Heart right ventricle (tissue), 16 donors: ENCODE data around the gene PRKAR2B. TPM values are rescaled to one million over a fixed set of nuclear protein-coding genes. Genes with fewer than 3 reads are reported as not detected.

ENCODE experiments used
- ATAC-seq, 8 donors: fragments of 200-7000 bp; cut with Tn5 transposase; one replicate each; pipeline ENCODE4 v1.9.1; 2020; ENCODE audit warnings: mild to moderate bottlenecking in 8 of 8, moderate library complexity in 8 of 8, moderate number of reproducible peaks in 1 of 8
- DNase-seq, 2 donors: peaks; one replicate each; pipeline ENCODE4 v3.0.0-alpha.2; 2020
- H3K27ac ChIP-seq, 10 donors: fragments of 200-600 bp; sonication (generic) in 2 of 10; one replicate each; pipeline versions ENCODE4 v1.5.0 to v1.8.0; 2020 to 2022; ENCODE audit warnings: mild to moderate bottlenecking in 3 of 10
- H3K27me3 ChIP-seq, 7 donors: fragments of 200-600 bp; one replicate each; pipeline ENCODE4 v1.8.0; 2021 to 2022; ENCODE audit warnings: mild to moderate bottlenecking in 2 of 7
- H3K36me3 ChIP-seq, 9 donors: fragments of 200-600 bp; sonication (generic) in 1 of 9; one replicate each; pipeline versions ENCODE4 v1.5.0 to v1.8.0; 2020 to 2022; ENCODE audit warnings: mild to moderate bottlenecking in 2 of 9
- H3K4me1 ChIP-seq, 9 donors: fragments of 200-600 bp; sonication (generic) in 1 of 9; one replicate each; pipeline versions ENCODE4 v1.5.0 to v1.8.0; 2020 to 2022; ENCODE audit warnings: mild to moderate bottlenecking in 4 of 9
- H3K4me3 ChIP-seq, 10 donors: fragments of 200-600 bp; sonication (generic) in 2 of 10; one replicate each; pipeline versions ENCODE4 v1.5.0 to v1.8.0; 2020 to 2022; ENCODE audit warnings: mild to moderate bottlenecking in 7 of 10, moderate library complexity in 2 of 10
- H3K9me3 ChIP-seq, 11 donors: fragments of 200-600 bp in 10 of 11; sonication (generic) in 2 of 11; one replicate each; pipeline versions ENCODE4 v1.5.0 to v1.8.0; 2013 to 2022; ENCODE audit warnings: mild to moderate bottlenecking in 2 of 11, control low read depth in 1 of 11, moderate library complexity in 1 of 11
- CTCF ChIP-seq, 9 donors: fragments of 200-600 bp; sonication (generic) in 2 of 9; IDR thresholded peaks; one replicate each; pipeline versions ENCODE4 v1.5.0 to v1.8.0; 2021 to 2022; ENCODE audit warnings: antibody characterized with exemption in 9 of 9, mild to moderate bottlenecking in 5 of 9, moderate library complexity in 1 of 9
- WGBS, 2 donors: extraction: QIAGEN DNeasy Blood & Tissue Kit; methylation state at CpG; one replicate each; pipeline ENCODE4 v1.1.7; 2013; ENCODE audit warnings: inconsistent platforms in 1 of 2; 5-methylcytosine and 5-hydroxymethylcytosine counted together
- intact Hi-C, 10 donors: fragments of 100-400 bp; cut with DNase I; formaldehyde crosslinking; loops; one replicate each; pipeline versions ENCODE4 v1.11.1 to v1.14.2; 2022
- polyA plus RNA-seq, 2 donors: library from polyadenylated mRNA; stranded (reverse); fragments of 200-250 nt; gene quantifications; one replicate each; pipeline ENCODE4 v1.2.3, GENCODE V29; 2013
- total RNA-seq, 10 donors: library from RNA; stranded (reverse); fragmentation: NEBNext Ultra II Directional in 3 of 10; extraction: Animal tissue kit (Norgen Biotek cat#: 25700) in 3 of 10; gene quantifications; one replicate each; pipeline versions ENCODE4 v1.2.1 to v1.2.4, GENCODE V29; 2021 to 2023
- donor health status: Arrhythmogenic right ventricular cardiomyopathy.
- donor health status: ischemic (EF 13 %, LVEDD 7.1; RV severe dilation, severe dysfunction).
- donor health status: healthy with polysubstance abuse.
- donor health status: DM: no; HTN: yes; CAD: no.
- donor health status: DM: no; HTN: no; CAD: no.
- donor health status: ischemic (EF 25% LVEDD 6.9; RV normal size, moderate dysfunction).
- donor health status: ischemic (EF 25% LVEDD 5.7; RV mildly dilated, moderate dysfunction).
- donor health status: healthy.
- donor health status: DM: yes; HTN: yes; CAD: no.
- donor health status: Ischemic cardiomyopathy.
- donor health status: ischemic (EF 35%, LVEDD 5.7; RV mildly dilated, moderate dysfunction).
- donor health status: nonischemic (EF 11% LVEDD 7.7; RV severe dilation, severe dysfunction).
- donor health status: DM: yes; HTN: yes; CAD: no.
- donor health status: PGD.
- donor health status: ischemic (EF 29% LVEDD 5.4; RV normal size, mild dysfunction).
- donor health status: nonischemic (EF 23%, LVEDD 6.1; RV moderate dilation, normal function).

Gene PRKAR2B
- total and polyA plus RNA-seq, 12 donors: 5.4 to 42.5 (median 24.6) TPM

GRCh38 chr7:107179326-107180164 lies 135.0 kb downstream of the PRKAR2B start:
- peak overlapping the region in 2 of 10 donors; percentile 15 to 24 for H3K27ac ChIP-seq
- no peaks in the 10 kb centered on the region for H3K27me3 ChIP-seq
- H3K36me3 ChIP-seq: peaks cover 0 to 62% (median 28%) of the 10 kb centered on the region in 9 donors
- no peaks in the 10 kb centered on the region for H3K9me3 ChIP-seq
- peaks cover 0 to 85% (median 53%) of the 10 kb centered on the region in 9 donors for H3K4me1 ChIP-seq
- TF ChIP-seq CTCF (IDR thresholded peaks at IDR 0.05): no peak
- H3K4me3 ChIP-seq: no peak overlapping the region
- ATAC-seq (peak in 1 of 8 donors; percentile 39), DNase-seq (no peak)
- intact Hi-C loops: loop anchor here in 1 of 10 donors (2.0 kb wide), 1 partner anchor 19 kb away; no protein-coding TSS in a partner anchor
- WGBS, 2 donors: 86 to 87% methylated on average over 14 of the region's 14 CpGs

GRCh38 chr7:107180378-107180777 lies 135.9 kb downstream of the PRKAR2B start:
- H3K36me3 ChIP-seq: peaks cover 0 to 71% (median 28%) of the 10 kb centered on the region in 9 donors
- no peaks in the 10 kb centered on the region for H3K27me3 ChIP-seq
- H3K9me3 ChIP-seq: no peaks in the 10 kb centered on the region
- peak overlapping the region in 3 of 10 donors; percentile 6 to 36 (median 15) for H3K27ac ChIP-seq
- intact Hi-C loops: no loop called here
- H3K4me3 ChIP-seq: no peak overlapping the region
- 51 to 72% methylated on average over 1 of the region's 1 CpG for WGBS, 2 donors
- ATAC-seq: peak in 5 of 8 donors; percentile 32 to 66 (median 46)
- no peak for TF ChIP-seq CTCF (IDR thresholded peaks at IDR 0.05)
- no peak for DNase-seq
- peaks cover 0 to 77% (median 45%) of the 10 kb centered on the region in 9 donors for H3K4me1 ChIP-seq

DNA sequence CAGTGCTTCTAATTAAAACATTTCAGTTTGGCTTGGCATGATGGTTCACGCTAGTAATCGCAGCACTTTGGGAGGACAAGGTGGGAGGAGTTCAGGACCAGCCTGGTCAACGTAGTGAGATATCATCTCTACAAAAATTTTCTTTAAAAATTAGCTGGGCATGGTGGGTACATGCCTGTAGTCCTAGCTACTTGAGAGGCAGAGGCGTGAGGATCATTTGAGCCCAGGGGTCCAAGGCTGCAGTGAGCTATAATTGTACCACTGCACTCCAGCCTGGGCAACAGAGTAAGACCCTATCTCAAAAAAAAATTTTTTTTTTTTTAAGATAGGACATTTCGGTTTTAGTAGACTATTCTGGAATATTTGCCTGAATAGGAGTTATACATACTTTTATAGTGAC lies 136.7 kb downstream of the PRKAR2B start:
- Histone ChIP-seq H3K9me3 (no peaks in the 10 kb centered on the region), H3K4me3 (no peak overlapping the region), H3K4me1 (peaks cover 0 to 71% (median 44%) of the 10 kb centered on the region in 9 donors), H3K27ac (peak overlapping the region in 2 of 10 donors; percentile 15 to 36), H3K27me3 (no peaks in the 10 kb centered on the region), H3K36me3 (peaks cover 0 to 78% (median 36%) of the 10 kb centered on the region in 9 donors)
- intact Hi-C loops: no loop called here
- no peak for TF ChIP-seq CTCF (IDR thresholded peaks at IDR 0.05)
- ATAC-seq: peak in 1 of 8 donors; percentile 23
- no peak for DNase-seq
- 86 to 89% methylated on average over 5 of the region's 5 CpGs for whole genome bisulfite sequencing, 2 donors

- H3K9me3 ChIP-seq: no peaks in the 10 kb centered on the region
- ATAC-seq (no peak), DNase-seq (no peak)
- H3K36me3 ChIP-seq: peaks cover 0 to 100% (median 68%) of the 10 kb centered on the region in 9 donors
- no peak overlapping the region for H3K4me3 ChIP-seq
- peaks cover 0 to 35% (median 6%) of the 10 kb centered on the region in 9 donors for H3K4me1 ChIP-seq
- no peak for TF ChIP-seq CTCF (IDR thresholded peaks at IDR 0.05)
- H3K27me3 ChIP-seq: no peaks in the 10 kb centered on the region
- H3K27ac ChIP-seq: no peak overlapping the region
- intact Hi-C loops: no loop called here
- 82 to 88% methylated on average over 4 of the region's 4 CpGs for WGBS, 2 donors
Observed at GRCh38 chr7:107185716-107186115, 141.2 kb downstream of the PRKAR2B start.
